ENCODE results near the gene DYNLRB1. TPM values are rescaled to one million over a fixed set of nuclear protein-coding genes. Genes with fewer than 3 reads are reported as not detected.

Gene DYNLRB1
- total RNA-seq, 1 donor from 2014 or later = 135 TPM

- no peaks in the 10 kb centered on the region for H3K27me3 ChIP-seq
- intact Hi-C loops (cut with DNase I) = loop anchor here (10.0 kb wide), 1 partner anchor 174 kb away; the partner anchor contains the start of gene TP53INP2
- DNase-seq (ENCODE audit: extremely low spot score in 2 of 2) = no peak
- peaks cover 35% of the 10 kb centered on the region for H3K4me1 ChIP-seq
- H3K27ac ChIP-seq = no peak overlapping the region
- H3K36me3 ChIP-seq = peaks cover 0 to 69% of the 10 kb centered on the region in 2 donors
- H3K9me3 ChIP-seq = no peaks in the 10 kb centered on the region
- no peak overlapping the region for H3K4me3 ChIP-seq
- TF ChIP-seq POLR2A (IDR thresholded peaks at IDR 0.05) = no peak
- TF ChIP-seq CTCF (IDR thresholded peaks at IDR 0.05) = no peak
- TF ChIP-seq POLR2AphosphoS5 (IDR thresholded peaks at IDR 0.05; ENCODE audit: insufficient read depth in 1 of 2, low read depth in 1 of 2) = no peak
Measured at GRCh38 chr20:34530342-34530741, 14.1 kb downstream of the DYNLRB1 start.

- intact Hi-C loops (cut with DNase I) = loop anchor here (10.0 kb wide), 1 partner anchor 173 kb away; the partner anchor contains the start of gene TP53INP2
Measured at GRCh38 chr20:34531608-34532265, 15.5 kb downstream of the DYNLRB1 start.

DNA sequence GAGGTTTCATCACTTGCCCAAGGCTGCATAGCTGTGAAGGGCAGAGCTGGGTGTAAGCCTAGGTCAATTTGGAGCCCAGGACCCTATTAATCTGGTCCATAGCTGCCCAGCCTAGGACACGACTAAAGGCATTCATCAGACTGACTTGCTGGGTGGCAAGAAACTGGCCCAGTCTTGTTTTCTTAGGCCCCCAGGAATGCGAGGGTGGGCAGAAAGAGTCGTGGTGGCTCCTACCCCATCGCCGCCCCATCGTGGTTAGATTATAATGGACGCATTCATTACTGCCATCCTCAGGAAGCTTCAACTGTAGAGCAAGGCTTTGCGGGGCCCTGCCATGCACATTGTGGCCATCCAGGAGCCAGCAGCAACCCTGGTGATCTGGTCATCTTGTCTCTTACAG is 16.1 kb downstream of the DYNLRB1 start:
- no peak for TF ChIP-seq POLR2AphosphoS5 (IDR thresholded peaks at IDR 0.05; ENCODE audit: insufficient read depth in 1 of 2, low read depth in 1 of 2)
- no peak for TF ChIP-seq CTCF (IDR thresholded peaks at IDR 0.05)
- no peak for TF ChIP-seq POLR2A (IDR thresholded peaks at IDR 0.05)
- peaks cover 0 to 78% of the 10 kb centered on the region in 2 donors for H3K36me3 ChIP-seq
- no peak for DNase-seq (ENCODE audit: extremely low spot score in 2 of 2)
- intact Hi-C loops (cut with DNase I) = loop anchor here (10.0 kb wide), 1 partner anchor 172 kb away; the partner anchor contains the start of gene TP53INP2
- no peak overlapping the region for H3K27ac ChIP-seq
- no peaks in the 10 kb centered on the region for H3K9me3 ChIP-seq
- no peak overlapping the region for H3K4me3 ChIP-seq
- H3K4me1 ChIP-seq = peaks cover 15% of the 10 kb centered on the region
- no peaks in the 10 kb centered on the region for H3K27me3 ChIP-seq

More at GRCh38 chr20:34531608-34532265, 15.5 kb downstream of the DYNLRB1 start:
- TF ChIP-seq POLR2AphosphoS5 (IDR thresholded peaks at IDR 0.05; ENCODE audit: insufficient read depth in 1 of 2, low read depth in 1 of 2) (no peak), CTCF (IDR thresholded peaks at IDR 0.05) (no peak), POLR2A (IDR thresholded peaks at IDR 0.05) (no peak)
- DNase-seq (ENCODE audit: extremely low spot score in 2 of 2) = no peak
- no peaks in the 10 kb centered on the region for H3K9me3 ChIP-seq
- no peaks in the 10 kb centered on the region for H3K27me3 ChIP-seq
- H3K36me3 ChIP-seq = peaks cover 0 to 76% of the 10 kb centered on the region in 2 donors
- H3K27ac ChIP-seq = no peak overlapping the region
- H3K4me1 ChIP-seq = peaks cover 21% of the 10 kb centered on the region
- H3K4me3 ChIP-seq = no peak overlapping the region

GRCh38 chr20:34532756-34533155 is 16.5 kb downstream of the DYNLRB1 start:
- Histone ChIP-seq H3K4me3 (no peak overlapping the region), H3K27ac (no peak overlapping the region), H3K27me3 (no peaks in the 10 kb centered on the region), H3K9me3 (no peaks in the 10 kb centered on the region), H3K4me1 (peaks cover 12% of the 10 kb centered on the region), H3K36me3 (peaks cover 0 to 78% of the 10 kb centered on the region in 2 donors)
- DNase-seq (ENCODE audit: extremely low spot score in 2 of 2) = no peak
- TF ChIP-seq CTCF (IDR thresholded peaks at IDR 0.05) (no peak), POLR2AphosphoS5 (IDR thresholded peaks at IDR 0.05; ENCODE audit: insufficient read depth in 1 of 2, low read depth in 1 of 2) (no peak), POLR2A (IDR thresholded peaks at IDR 0.05) (no peak)
- intact Hi-C loops (cut with DNase I) = loop anchor here (10.0 kb wide), 1 partner anchor 172 kb away; the partner anchor contains the start of gene TP53INP2

Data from vagina (tissue), 2 donors.